ENCODE data around the gene IMP4.

IMP4 gene

DNA sequence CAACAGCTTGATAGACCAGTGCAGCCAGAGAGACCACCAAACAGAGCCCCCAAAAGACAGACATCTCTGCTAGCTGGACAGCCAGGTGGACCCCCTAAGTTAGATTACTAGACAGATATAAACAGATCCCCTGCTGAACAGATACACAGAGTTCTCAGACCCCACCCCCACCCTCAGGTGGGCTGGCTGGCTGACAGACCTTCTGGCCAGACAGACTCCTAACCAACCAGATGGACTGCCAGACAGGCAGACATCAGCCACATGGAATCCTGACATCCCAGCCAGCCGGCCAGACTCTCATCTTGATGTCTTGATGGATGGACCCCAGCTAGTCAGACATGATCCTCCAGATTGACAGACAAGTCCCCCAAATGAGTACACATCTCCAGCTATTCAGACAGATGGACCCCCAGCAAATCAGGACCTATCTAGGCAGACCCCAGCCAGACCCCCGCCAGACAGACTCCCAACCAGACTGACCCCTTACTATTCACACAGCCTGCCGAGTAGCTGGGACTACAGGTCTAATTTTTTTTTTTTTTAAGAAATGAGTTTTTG, 31.2 kb downstream of the IMP4 start:
- Histone ChIP-seq H3K9ac (ENCODE audit: low read depth, low read length) (no peak overlapping the region), H3K27ac (ENCODE audit: low read length) (no peak overlapping the region), H3K9me3 (ENCODE audit: insufficient read depth, low read depth, low read length) (no peaks in the 10 kb centered on the region), H3K4me3 (ENCODE audit: low read length) (no peak overlapping the region), H3K4me1 (ENCODE audit: insufficient read depth, low read length) (peaks cover 12% of the 10 kb centered on the region; the same call in 1 of the 2 replicates), H3K27me3 (ENCODE audit: insufficient read depth, low read length) (0 out of 2 replicates have a peak, but pooled peaks cover 4% of the 10 kb centered on the region), H3K36me3 (ENCODE audit: insufficient read depth, low read depth, low read length) (peaks cover 5% of the 10 kb centered on the region; the same call in 1 of the 2 replicates)

DNA sequence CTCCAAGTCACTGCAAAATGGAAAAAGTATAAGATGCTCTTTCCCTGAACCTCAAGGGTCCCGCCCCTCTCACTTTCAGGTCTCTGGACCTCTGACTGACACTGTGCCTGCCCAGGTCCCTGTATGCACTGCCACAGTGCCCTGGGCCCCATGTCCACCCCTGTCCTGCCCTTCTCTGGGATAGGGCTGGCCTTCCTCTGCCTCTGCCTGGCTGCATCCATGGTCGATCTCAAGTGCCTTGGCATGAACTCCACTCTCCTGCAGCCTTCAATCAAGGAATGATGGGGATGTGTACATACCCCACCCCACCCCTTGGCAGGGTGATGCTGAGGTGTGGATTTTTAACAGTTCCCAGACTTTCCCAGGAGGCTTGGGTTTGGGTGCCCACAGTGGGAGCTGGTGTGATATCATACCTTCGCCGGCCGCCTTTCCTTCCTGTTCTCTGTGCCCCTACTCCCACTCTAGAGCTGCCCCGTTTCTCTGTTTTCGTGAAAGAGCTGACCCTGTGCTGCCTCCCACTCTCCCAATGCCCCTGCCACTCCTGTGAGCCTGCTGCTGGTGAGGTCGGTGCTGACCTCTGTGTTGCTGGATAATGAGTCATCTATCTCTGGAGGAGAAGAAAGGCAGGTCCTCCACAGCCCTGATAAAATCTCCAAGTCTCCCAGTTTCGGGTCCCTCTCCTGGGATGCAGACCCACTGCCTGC, 32.0 kb downstream of the IMP4 start:
- Histone ChIP-seq H3K4me3 (ENCODE audit: low read length) (no peak overlapping the region), H3K36me3 (ENCODE audit: insufficient read depth, low read depth, low read length) (peaks cover 5% of the 10 kb centered on the region; the same call in 1 of the 2 replicates), H3K9ac (ENCODE audit: low read depth, low read length) (no peak overlapping the region), H3K9me3 (ENCODE audit: insufficient read depth, low read depth, low read length) (no peaks in the 10 kb centered on the region), H3K4me1 (ENCODE audit: insufficient read depth, low read length) (peaks cover 4% of the 10 kb centered on the region; the same call in 1 of the 2 replicates), H3K27me3 (ENCODE audit: insufficient read depth, low read length) (0 out of 2 replicates have a peak, but pooled peaks cover 4% of the 10 kb centered on the region), H3K27ac (ENCODE audit: low read length) (no peak overlapping the region)

- Histone ChIP-seq H3K9me3 (ENCODE audit: insufficient read depth, low read depth, low read length) (no peaks in the 10 kb centered on the region), H3K4me3 (ENCODE audit: low read length) (no peak overlapping the region), H3K27me3 (ENCODE audit: insufficient read depth, low read length) (0 out of 2 replicates have a peak, but pooled peaks cover 4% of the 10 kb centered on the region), H3K27ac (ENCODE audit: low read length) (no peak overlapping the region), H3K9ac (ENCODE audit: low read depth, low read length) (no peak overlapping the region), H3K4me1 (ENCODE audit: insufficient read depth, low read length) (no peaks in the 10 kb centered on the region), H3K36me3 (ENCODE audit: insufficient read depth, low read depth, low read length) (no peaks in the 10 kb centered on the region)
These were observed 32.9 kb downstream of the IMP4 start for GRCh38 chr2:130375291-130376266.

- H3K9me3 ChIP-seq (ENCODE audit: insufficient read depth, low read depth, low read length) = no peaks in the 10 kb centered on the region
- no peak overlapping the region for H3K27ac ChIP-seq (ENCODE audit: low read length)
- H3K4me1 ChIP-seq (ENCODE audit: insufficient read depth, low read length) = no peaks in the 10 kb centered on the region
- H3K27me3 ChIP-seq (ENCODE audit: insufficient read depth, low read length) = no peaks in the 10 kb centered on the region
- no peaks in the 10 kb centered on the region for H3K36me3 ChIP-seq (ENCODE audit: insufficient read depth, low read depth, low read length)
- no peak overlapping the region for H3K9ac ChIP-seq (ENCODE audit: low read depth, low read length)
- H3K4me3 ChIP-seq (ENCODE audit: low read length) = no peak overlapping the region
These were observed 34.0 kb downstream of the IMP4 start for GRCh38 chr2:130376433-130377293.

DNA sequence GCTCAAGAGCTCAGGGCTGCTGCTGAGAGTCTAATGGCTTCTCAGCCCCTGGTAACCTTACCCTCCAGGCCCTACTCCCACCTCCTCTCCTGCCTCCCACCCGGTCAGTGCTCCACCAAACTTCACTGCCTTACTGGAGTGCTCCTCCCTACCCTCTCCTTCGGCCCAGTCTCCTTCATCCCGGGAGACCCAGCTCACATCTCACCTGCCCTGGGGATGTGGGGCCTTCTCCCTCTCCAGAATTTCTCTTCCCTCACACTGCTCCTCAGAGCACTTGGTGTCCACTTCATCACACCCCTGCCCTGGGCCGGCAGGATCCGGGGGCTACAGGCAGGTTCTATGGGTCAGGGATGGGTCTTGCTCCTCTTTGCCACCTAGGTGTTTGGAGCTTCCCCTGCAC, 34.8 kb downstream of the IMP4 start:
- Histone ChIP-seq H3K36me3 (ENCODE audit: insufficient read depth, low read depth, low read length) (no peaks in the 10 kb centered on the region), H3K4me3 (ENCODE audit: low read length) (no peak overlapping the region), H3K4me1 (ENCODE audit: insufficient read depth, low read length) (no peaks in the 10 kb centered on the region), H3K27me3 (ENCODE audit: insufficient read depth, low read length) (no peaks in the 10 kb centered on the region), H3K27ac (ENCODE audit: low read length) (no peak overlapping the region), H3K9me3 (ENCODE audit: insufficient read depth, low read depth, low read length) (no peaks in the 10 kb centered on the region), H3K9ac (ENCODE audit: low read depth, low read length) (no peak overlapping the region)

DNA sequence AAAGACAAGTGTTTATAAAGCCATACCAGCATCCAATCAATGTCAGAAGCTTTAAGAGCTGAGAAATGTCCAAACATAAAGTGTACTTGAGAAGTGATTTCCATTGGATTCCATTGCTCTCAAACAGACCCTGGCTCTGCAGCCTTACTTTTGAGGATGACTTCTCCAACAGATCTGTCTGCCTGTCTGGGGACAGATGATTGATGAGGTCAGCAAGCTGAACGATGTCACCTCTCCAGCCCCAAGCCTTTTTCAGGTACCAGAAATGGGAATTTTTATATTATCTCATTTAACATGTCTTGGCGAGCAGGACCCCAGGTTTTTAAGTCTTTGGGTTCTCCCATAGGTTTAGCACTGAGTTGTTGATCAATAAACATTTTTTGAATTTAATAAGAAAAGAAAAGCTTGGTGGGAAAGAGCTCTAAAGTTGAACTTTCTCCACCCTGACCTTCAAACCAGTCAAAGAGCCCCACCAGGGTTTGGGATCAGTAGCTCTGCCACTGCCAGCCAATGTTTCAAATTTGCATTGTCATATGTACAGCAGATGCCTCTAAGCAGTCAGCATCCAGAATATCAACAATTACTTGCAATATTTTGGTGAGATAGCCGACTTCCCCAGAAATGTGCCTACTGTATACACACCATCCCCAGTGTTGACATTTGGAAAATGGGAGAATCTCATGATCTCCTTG, 35.7 kb downstream of the IMP4 start:
- H3K27me3 ChIP-seq (ENCODE audit: insufficient read depth, low read length) = no peaks in the 10 kb centered on the region
- H3K4me3 ChIP-seq (ENCODE audit: low read length) = no peak overlapping the region
- H3K9me3 ChIP-seq (ENCODE audit: insufficient read depth, low read depth, low read length) = no peaks in the 10 kb centered on the region
- H3K27ac ChIP-seq (ENCODE audit: low read length) = no peak overlapping the region
- no peaks in the 10 kb centered on the region for H3K4me1 ChIP-seq (ENCODE audit: insufficient read depth, low read length)
- no peaks in the 10 kb centered on the region for H3K36me3 ChIP-seq (ENCODE audit: insufficient read depth, low read depth, low read length)
- no peak overlapping the region for H3K9ac ChIP-seq (ENCODE audit: low read depth, low read length)

GRCh38 chr2:130378898-130379214, 36.2 kb downstream of the IMP4 start:
- no peaks in the 10 kb centered on the region for H3K4me1 ChIP-seq (ENCODE audit: insufficient read depth, low read length)
- no peak overlapping the region for H3K9ac ChIP-seq (ENCODE audit: low read depth, low read length)
- H3K27me3 ChIP-seq (ENCODE audit: insufficient read depth, low read length) = no peaks in the 10 kb centered on the region
- H3K36me3 ChIP-seq (ENCODE audit: insufficient read depth, low read depth, low read length) = no peaks in the 10 kb centered on the region
- H3K4me3 ChIP-seq (ENCODE audit: low read length) = no peak overlapping the region
- H3K27ac ChIP-seq (ENCODE audit: low read length) = no peak overlapping the region
- no peaks in the 10 kb centered on the region for H3K9me3 ChIP-seq (ENCODE audit: insufficient read depth, low read depth, low read length)

DNA sequence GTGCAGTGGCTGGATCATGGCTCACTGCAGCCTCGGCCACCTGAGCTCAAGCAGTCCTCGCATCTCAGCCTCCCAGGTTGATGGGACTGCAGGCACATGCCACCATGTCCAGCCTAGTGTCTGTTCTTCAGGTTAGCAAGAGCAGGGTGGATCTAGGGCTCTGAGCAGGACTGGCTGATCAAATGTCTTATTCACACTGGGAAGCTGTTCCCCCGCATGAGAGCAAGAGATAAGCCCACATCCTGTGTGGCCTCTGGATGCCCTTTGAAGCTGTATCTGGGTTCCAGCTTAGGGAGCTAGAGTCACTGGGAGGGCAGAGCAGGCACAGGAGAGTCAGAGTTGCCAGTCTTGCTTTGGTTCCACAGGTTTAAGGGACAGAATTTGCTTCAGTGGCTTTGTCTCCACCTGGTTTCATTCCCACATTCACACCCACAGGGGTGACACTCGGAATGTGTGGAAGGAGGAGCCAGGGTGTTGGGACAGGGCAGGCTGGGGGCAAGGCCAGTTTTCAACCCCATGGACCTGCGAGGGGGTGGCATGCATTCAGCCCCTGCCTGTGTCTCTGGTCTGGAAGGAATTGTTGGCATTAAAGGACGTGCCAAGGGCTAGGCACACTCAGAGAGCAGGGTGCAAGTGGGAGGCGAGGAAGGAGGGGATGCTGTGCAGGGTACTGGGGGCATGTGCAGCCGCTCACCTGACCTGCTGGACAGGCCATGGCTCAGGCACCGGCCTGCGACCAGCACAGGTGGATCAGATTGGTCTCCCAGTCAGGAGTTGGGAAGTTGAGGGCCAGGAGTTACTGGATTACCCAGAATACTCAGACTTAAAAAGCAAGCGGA, 37.6 kb downstream of the IMP4 start:
- Histone ChIP-seq H3K4me1 (ENCODE audit: insufficient read depth, low read length) (no peaks in the 10 kb centered on the region), H3K27me3 (ENCODE audit: insufficient read depth, low read length) (no peaks in the 10 kb centered on the region), H3K9me3 (ENCODE audit: insufficient read depth, low read depth, low read length) (no peaks in the 10 kb centered on the region), H3K27ac (ENCODE audit: low read length) (no peak overlapping the region), H3K36me3 (ENCODE audit: insufficient read depth, low read depth, low read length) (no peaks in the 10 kb centered on the region), H3K9ac (ENCODE audit: low read depth, low read length) (no peak overlapping the region), H3K4me3 (ENCODE audit: low read length) (no peak overlapping the region)

DNA sequence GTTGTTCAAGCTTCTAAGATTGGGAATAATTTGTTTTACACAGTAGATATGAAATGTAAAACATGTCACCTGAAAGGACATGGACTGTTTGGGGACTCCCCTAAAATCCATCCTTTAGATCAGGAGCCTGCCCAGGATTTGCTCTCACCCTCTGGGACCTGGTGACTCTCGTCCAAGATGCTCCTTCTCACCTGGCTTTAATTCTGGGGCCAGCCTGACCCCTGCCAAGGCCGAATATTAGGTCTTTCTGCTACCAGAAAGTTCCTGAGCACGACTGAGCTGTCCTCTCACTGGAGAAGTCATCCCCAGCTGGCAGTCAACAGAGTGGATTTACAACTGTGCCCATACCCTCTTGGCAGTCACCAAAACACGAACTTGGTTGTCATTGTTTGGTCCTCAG, 38.4 kb downstream of the IMP4 start:
- H3K4me3 ChIP-seq (ENCODE audit: low read length) = no peak overlapping the region
- H3K27me3 ChIP-seq (ENCODE audit: insufficient read depth, low read length) = no peaks in the 10 kb centered on the region
- no peaks in the 10 kb centered on the region for H3K4me1 ChIP-seq (ENCODE audit: insufficient read depth, low read length)
- H3K9ac ChIP-seq (ENCODE audit: low read depth, low read length) = no peak overlapping the region
- H3K27ac ChIP-seq (ENCODE audit: low read length) = no peak overlapping the region
- H3K36me3 ChIP-seq (ENCODE audit: insufficient read depth, low read depth, low read length) = no peaks in the 10 kb centered on the region
- H3K9me3 ChIP-seq (ENCODE audit: insufficient read depth, low read depth, low read length) = no peaks in the 10 kb centered on the region

GRCh38 chr2:130381619-130382018, 38.9 kb downstream of the IMP4 start:
- Histone ChIP-seq H3K27ac (ENCODE audit: low read length) (no peak overlapping the region), H3K4me3 (ENCODE audit: low read length) (no peak overlapping the region), H3K27me3 (ENCODE audit: insufficient read depth, low read length) (no peaks in the 10 kb centered on the region), H3K9ac (ENCODE audit: low read depth, low read length) (no peak overlapping the region), H3K36me3 (ENCODE audit: insufficient read depth, low read depth, low read length) (no peaks in the 10 kb centered on the region), H3K4me1 (ENCODE audit: insufficient read depth, low read length) (no peaks in the 10 kb centered on the region), H3K9me3 (ENCODE audit: insufficient read depth, low read depth, low read length) (no peaks in the 10 kb centered on the region)

All from iPS-20b (cell line).